ENCODE measurements around the gene TARP.
"Not testable (repeated sequence)": the region's sequence is repeated elsewhere in the genome, so short reads cannot be mapped to it uniquely, and the experiment has no call there.

Gene TARP

GRCh38 chr7:38270405-38270804 is 3.0 kb downstream of the TARP start:
- not testable (repeated sequence) for H3K4me1 ChIP-seq (ENCODE audit: control insufficient read depth, insufficient read depth, low read length, poor library complexity, severe bottlenecking); H3K27ac ChIP-seq (ENCODE audit: insufficient read depth, low read length, poor library complexity, severe bottlenecking); H3K36me3 Mint-ChIP-seq; ATAC-seq (ENCODE audit: low read depth in 2 of 2); DNase-seq; H3K27me3 ChIP-seq (ENCODE audit: control insufficient read depth, insufficient read depth, low read length); H3K27ac Mint-ChIP-seq; H3K4me1 Mint-ChIP-seq; H3K27me3 Mint-ChIP-seq; H3K36me3 ChIP-seq (ENCODE audit: control insufficient read depth, insufficient read depth, low read length); H3K9me3 Mint-ChIP-seq; H3K4me3 ChIP-seq (ENCODE audit: low read depth, low read length); H3K9me3 ChIP-seq (ENCODE audit: control insufficient read depth in 2 of 2, low read length in 2 of 2); H3K4me3 Mint-ChIP-seq

- not testable (repeated sequence) for H3K4me1 Mint-ChIP-seq; H3K4me3 ChIP-seq (ENCODE audit: low read depth, low read length); H3K27me3 Mint-ChIP-seq; H3K36me3 Mint-ChIP-seq; H3K4me3 Mint-ChIP-seq; H3K27ac Mint-ChIP-seq; H3K27ac ChIP-seq (ENCODE audit: insufficient read depth, low read length, poor library complexity, severe bottlenecking); H3K27me3 ChIP-seq (ENCODE audit: control insufficient read depth, insufficient read depth, low read length); ATAC-seq (ENCODE audit: low read depth in 2 of 2); H3K9me3 Mint-ChIP-seq; H3K36me3 ChIP-seq (ENCODE audit: control insufficient read depth, insufficient read depth, low read length); DNase-seq; H3K9me3 ChIP-seq (ENCODE audit: control insufficient read depth in 2 of 2, low read length in 2 of 2); H3K4me1 ChIP-seq (ENCODE audit: control insufficient read depth, insufficient read depth, low read length, poor library complexity, severe bottlenecking)
These were observed 3.6 kb downstream of the TARP start for GRCh38 chr7:38269704-38270346.

GRCh38 chr7:38265958-38266357 is 7.5 kb downstream of the TARP start:
- not testable (repeated sequence) for H3K4me1 ChIP-seq (ENCODE audit: control insufficient read depth, insufficient read depth, low read length, poor library complexity, severe bottlenecking); H3K4me1 Mint-ChIP-seq; H3K27me3 ChIP-seq (ENCODE audit: control insufficient read depth, insufficient read depth, low read length); H3K27ac ChIP-seq (ENCODE audit: insufficient read depth, low read length, poor library complexity, severe bottlenecking); H3K27me3 Mint-ChIP-seq; H3K36me3 Mint-ChIP-seq; DNase-seq; ATAC-seq (ENCODE audit: low read depth in 2 of 2); H3K4me3 Mint-ChIP-seq; H3K9me3 Mint-ChIP-seq; H3K4me3 ChIP-seq (ENCODE audit: low read depth, low read length); H3K9me3 ChIP-seq (ENCODE audit: control insufficient read depth in 2 of 2, low read length in 2 of 2); H3K36me3 ChIP-seq (ENCODE audit: control insufficient read depth, insufficient read depth, low read length)
- peak overlapping the region in 1 of 3 donors; percentile 60 for H3K27ac Mint-ChIP-seq

GRCh38 chr7:38264602-38265001 is 8.8 kb downstream of the TARP start:
- not testable (repeated sequence) for H3K4me3 Mint-ChIP-seq; H3K27me3 ChIP-seq (ENCODE audit: control insufficient read depth, insufficient read depth, low read length); ATAC-seq (ENCODE audit: low read depth in 2 of 2); H3K4me1 Mint-ChIP-seq; H3K36me3 Mint-ChIP-seq; H3K36me3 ChIP-seq (ENCODE audit: control insufficient read depth, insufficient read depth, low read length); H3K9me3 ChIP-seq (ENCODE audit: control insufficient read depth in 2 of 2, low read length in 2 of 2); H3K4me3 ChIP-seq (ENCODE audit: low read depth, low read length); H3K27ac Mint-ChIP-seq; H3K27ac ChIP-seq (ENCODE audit: insufficient read depth, low read length, poor library complexity, severe bottlenecking); H3K4me1 ChIP-seq (ENCODE audit: control insufficient read depth, insufficient read depth, low read length, poor library complexity, severe bottlenecking); H3K27me3 Mint-ChIP-seq; DNase-seq; H3K9me3 Mint-ChIP-seq

GRCh38 chr7:38263274-38263673 is 10.2 kb downstream of the TARP start:
- not testable (repeated sequence) for H3K27me3 Mint-ChIP-seq; H3K27me3 ChIP-seq (ENCODE audit: control insufficient read depth, insufficient read depth, low read length); H3K9me3 Mint-ChIP-seq; H3K4me3 ChIP-seq (ENCODE audit: low read depth, low read length); H3K36me3 ChIP-seq (ENCODE audit: control insufficient read depth, insufficient read depth, low read length); ATAC-seq (ENCODE audit: low read depth in 2 of 2); H3K4me3 Mint-ChIP-seq; H3K9me3 ChIP-seq (ENCODE audit: control insufficient read depth in 2 of 2, low read length in 2 of 2); DNase-seq; H3K4me1 ChIP-seq (ENCODE audit: control insufficient read depth, insufficient read depth, low read length, poor library complexity, severe bottlenecking); H3K27ac ChIP-seq (ENCODE audit: insufficient read depth, low read length, poor library complexity, severe bottlenecking); H3K4me1 Mint-ChIP-seq; H3K36me3 Mint-ChIP-seq; H3K27ac Mint-ChIP-seq

GRCh38 chr7:38262545-38262944 is 10.9 kb downstream of the TARP start:
- Mint-ChIP-seq H3K4me3 (no peak overlapping the region), H3K36me3 (no peaks in the 10 kb centered on the region), H3K4me1 (no peaks in the 10 kb centered on the region), H3K27me3 (no peaks in the 10 kb centered on the region), H3K27ac (no peak overlapping the region), H3K9me3 (no peaks in the 10 kb centered on the region)
- no peak for DNase-seq
- Histone ChIP-seq H3K27ac (ENCODE audit: insufficient read depth, low read length, poor library complexity, severe bottlenecking) (no peak overlapping the region), H3K27me3 (ENCODE audit: control insufficient read depth, insufficient read depth, low read length) (no peaks in the 10 kb centered on the region), H3K4me3 (ENCODE audit: low read depth, low read length) (no peak overlapping the region), H3K36me3 (ENCODE audit: control insufficient read depth, insufficient read depth, low read length) (no peaks in the 10 kb centered on the region), H3K9me3 (ENCODE audit: control insufficient read depth in 2 of 2, low read length in 2 of 2) (no peaks in the 10 kb centered on the region), H3K4me1 (ENCODE audit: control insufficient read depth, insufficient read depth, low read length, poor library complexity, severe bottlenecking) (no peaks in the 10 kb centered on the region)
- no peak for ATAC-seq (ENCODE audit: low read depth in 2 of 2)

- not testable (repeated sequence) for H3K4me3 Mint-ChIP-seq; ATAC-seq (ENCODE audit: low read depth in 2 of 2); H3K27ac Mint-ChIP-seq; H3K27me3 Mint-ChIP-seq; H3K36me3 ChIP-seq (ENCODE audit: control insufficient read depth, insufficient read depth, low read length); H3K4me1 ChIP-seq (ENCODE audit: control insufficient read depth, insufficient read depth, low read length, poor library complexity, severe bottlenecking); H3K9me3 Mint-ChIP-seq; H3K36me3 Mint-ChIP-seq; DNase-seq; H3K4me3 ChIP-seq (ENCODE audit: low read depth, low read length); H3K9me3 ChIP-seq (ENCODE audit: control insufficient read depth in 2 of 2, low read length in 2 of 2); H3K4me1 Mint-ChIP-seq; H3K27ac ChIP-seq (ENCODE audit: insufficient read depth, low read length, poor library complexity, severe bottlenecking); H3K27me3 ChIP-seq (ENCODE audit: control insufficient read depth, insufficient read depth, low read length)
These were observed 11.4 kb downstream of the TARP start for GRCh38 chr7:38262026-38262425.

GRCh38 chr7:38261601-38262000 is 11.8 kb downstream of the TARP start:
- H3K27ac Mint-ChIP-seq; H3K36me3 ChIP-seq (ENCODE audit: control insufficient read depth, insufficient read depth, low read length); H3K4me3 ChIP-seq (ENCODE audit: low read depth, low read length); H3K9me3 Mint-ChIP-seq; ATAC-seq (ENCODE audit: low read depth in 2 of 2); DNase-seq; H3K4me1 Mint-ChIP-seq; H3K27me3 ChIP-seq (ENCODE audit: control insufficient read depth, insufficient read depth, low read length); H3K9me3 ChIP-seq (ENCODE audit: control insufficient read depth in 2 of 2, low read length in 2 of 2); H3K4me1 ChIP-seq (ENCODE audit: control insufficient read depth, insufficient read depth, low read length, poor library complexity, severe bottlenecking); H3K27me3 Mint-ChIP-seq; H3K4me3 Mint-ChIP-seq; H3K27ac ChIP-seq (ENCODE audit: insufficient read depth, low read length, poor library complexity, severe bottlenecking); H3K36me3 Mint-ChIP-seq: not testable (repeated sequence)
